Progenitor cell of endocrine pancreas (in vitro differentiated cells): ENCODE measurements around the gene GMCL1. TPM values are rescaled to one million over a fixed set of nuclear protein-coding genes. Genes with fewer than 3 reads are reported as not detected.

ENCODE experiments used
- DNase-seq: peaks from one replicate; pipeline ENCODE4 v3.0.0; 2021; ENCODE audit warnings: low spot score; ENCODE audit not compliant: unreplicated experiment
- H3K27ac Mint-ChIP-seq: 2 replicates; pipeline ENCODE4 v1.8.0; 2021; ENCODE audit warnings: mild to moderate bottlenecking, moderate library complexity, mixed read lengths
- H3K27me3 Mint-ChIP-seq: 2 replicates; pipeline ENCODE4 v1.8.0; 2021; ENCODE audit warnings: mixed read lengths
- H3K36me3 Mint-ChIP-seq: 2 replicates; pipeline ENCODE4 v1.8.0; 2022; ENCODE audit warnings: mixed read lengths; ENCODE audit not compliant: insufficient read depth
- H3K4me1 Mint-ChIP-seq: 2 replicates; pipeline ENCODE4 v1.8.0; 2021; ENCODE audit warnings: low read depth, mixed read lengths
- H3K4me3 Mint-ChIP-seq: 2 replicates; pipeline ENCODE4 v1.8.0; 2021; ENCODE audit warnings: low read depth, mild to moderate bottlenecking, moderate library complexity, mixed read lengths
- H3K9me3 Mint-ChIP-seq: 2 replicates; pipeline ENCODE4 v1.8.0; 2021; ENCODE audit warnings: low read depth, mixed read lengths
- CTCF ChIP-seq: fragments of 200-600 bp; sonication (generic); IDR thresholded peaks from one replicate; pipeline ENCODE4 v1.5.0; 2021; ENCODE audit warnings: antibody characterized with exemption, mild to moderate bottlenecking; ENCODE audit not compliant: unreplicated experiment
- long read RNA-seq: library from polyadenylated mRNA; unstranded; transcript quantifications from one replicate; pipeline ENCODE4 v2.0.0, GENCODE V29; 2020
- total RNA-seq: library from RNA; stranded (reverse); gene quantifications from 2 replicates; pipeline ENCODE4 v1.2.1, GENCODE V29; 2021

GMCL1 gene, protein sequence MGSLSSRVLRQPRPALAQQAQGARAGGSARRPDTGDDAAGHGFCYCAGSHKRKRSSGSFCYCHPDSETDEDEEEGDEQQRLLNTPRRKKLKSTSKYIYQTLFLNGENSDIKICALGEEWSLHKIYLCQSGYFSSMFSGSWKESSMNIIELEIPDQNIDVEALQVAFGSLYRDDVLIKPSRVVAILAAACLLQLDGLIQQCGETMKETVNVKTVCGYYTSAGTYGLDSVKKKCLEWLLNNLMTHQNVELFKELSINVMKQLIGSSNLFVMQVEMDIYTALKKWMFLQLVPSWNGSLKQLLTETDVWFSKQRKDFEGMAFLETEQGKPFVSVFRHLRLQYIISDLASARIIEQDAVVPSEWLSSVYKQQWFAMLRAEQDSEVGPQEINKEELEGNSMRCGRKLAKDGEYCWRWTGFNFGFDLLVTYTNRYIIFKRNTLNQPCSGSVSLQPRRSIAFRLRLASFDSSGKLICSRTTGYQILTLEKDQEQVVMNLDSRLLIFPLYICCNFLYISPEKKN
- total RNA-seq: 33.1 and 39.2 TPM in 2 replicates
- long read RNA-seq, full-length matches to known transcripts: 31 of 48 reads
- long read RNA-seq, partial matches to known transcripts: 8 of 48 reads
- long read RNA-seq, other reads (novel, unspliced or antisense): 9 of 48 reads

- H3K9me3 Mint-ChIP-seq: no peaks in the 10 kb centered on the region
- no peaks in the 10 kb centered on the region for H3K27me3 Mint-ChIP-seq
- no peak for TF ChIP-seq CTCF
- H3K4me3 Mint-ChIP-seq: peak within 1 kb of the TSS; percentile 79
- peaks cover 3% of the 10 kb centered on the region for H3K36me3 Mint-ChIP-seq
- H3K4me1 Mint-ChIP-seq: peaks cover 27% of the 10 kb centered on the region
- DNase-seq: peak; percentile 97
- peak within 1 kb of the TSS; percentile 98 for H3K27ac Mint-ChIP-seq
Observed at GRCh38 chr2:69829256-69830044, at the start of gene GMCL1. Gene GMCL1 (plus strand): TSS chr2:69829660. CDS start chr2:69829893, 233 bp downstream.

DNA sequence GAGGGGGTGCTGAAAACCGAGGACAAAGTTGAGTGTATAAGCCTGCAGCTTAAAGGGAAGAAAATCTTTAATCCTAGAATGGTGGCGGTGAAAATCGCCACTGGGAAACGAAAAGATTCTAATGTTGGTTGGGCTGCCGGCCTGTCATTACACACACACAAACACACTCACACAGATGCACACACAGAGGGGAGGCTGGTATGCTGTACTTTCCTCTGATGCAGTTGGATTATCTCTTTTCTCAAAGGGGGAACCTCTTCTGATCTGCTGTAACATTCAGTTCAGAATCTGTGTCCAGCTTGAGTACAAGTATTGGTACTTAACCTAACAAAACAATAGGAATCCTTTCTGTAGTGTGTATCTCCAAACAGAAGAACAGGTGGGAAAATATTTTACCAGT is 48.5 kb upstream of the GMCL1 start:
- Mint-ChIP-seq H3K9me3 (peaks cover 12% of the 10 kb centered on the region), H3K27ac (peak overlapping the region; percentile 99)

GRCh38 chr2:69781321-69782248 is 47.9 kb upstream of the GMCL1 start:
- no peak for DNase-seq
- H3K4me1 Mint-ChIP-seq: peaks cover 66% of the 10 kb centered on the region
- H3K36me3 Mint-ChIP-seq: peaks cover 36% of the 10 kb centered on the region
- H3K27me3 Mint-ChIP-seq: no peaks in the 10 kb centered on the region
- H3K4me3 Mint-ChIP-seq: peak overlapping the region; percentile 10
- peaks cover 8% of the 10 kb centered on the region for H3K9me3 Mint-ChIP-seq
- H3K27ac Mint-ChIP-seq: peak overlapping the region; percentile 99
- TF ChIP-seq CTCF: no peak

More for the DNA sequence above, 48.5 kb upstream of the GMCL1 start:
- peaks cover 62% of the 10 kb centered on the region for H3K4me1 Mint-ChIP-seq
- TF ChIP-seq CTCF: no peak
- H3K36me3 Mint-ChIP-seq: peaks cover 37% of the 10 kb centered on the region
- H3K27me3 Mint-ChIP-seq: no peaks in the 10 kb centered on the region
- peak overlapping the region; percentile 47 for H3K4me3 Mint-ChIP-seq
- DNase-seq: no peak

DNA sequence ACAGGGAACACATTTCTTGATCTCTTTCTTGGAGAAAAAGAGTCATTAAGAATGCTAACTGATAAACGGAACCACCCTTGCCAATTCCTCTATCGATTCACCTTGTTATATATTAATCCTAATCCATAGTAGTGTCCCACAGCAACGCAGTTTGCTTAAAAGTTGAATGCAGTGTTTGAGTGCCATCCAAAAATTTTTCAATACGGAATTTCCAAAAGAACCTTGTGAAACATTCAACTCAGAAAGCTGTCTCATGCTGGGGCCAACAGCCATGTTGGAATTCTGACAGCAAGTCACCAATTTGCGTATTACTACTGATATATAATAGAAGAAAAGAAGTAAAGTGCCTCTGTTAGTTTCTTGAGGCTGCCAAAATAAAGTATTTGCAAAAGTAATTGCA is 45.2 kb upstream of the GMCL1 start:
- H3K36me3 Mint-ChIP-seq: peaks cover 39% of the 10 kb centered on the region
- H3K27me3 Mint-ChIP-seq: no peaks in the 10 kb centered on the region
- TF ChIP-seq CTCF: no peak
- H3K4me3 Mint-ChIP-seq: no peak overlapping the region
- H3K27ac Mint-ChIP-seq: peak overlapping the region; percentile 96
- no peak for DNase-seq
- peaks cover 67% of the 10 kb centered on the region for H3K4me1 Mint-ChIP-seq
- H3K9me3 Mint-ChIP-seq: peaks cover 7% of the 10 kb centered on the region
